OCI-LY3 (cell line): Measurements from ENCODE around the gene PPP2R2C.

Experiments used
- EZH2phosphoT487 ChIP-seq: fragments of 200-600 bp; shearing (Covaris generic); IDR thresholded peaks from 2 replicates; pipeline ENCODE4 v1.6.1; 2018; ENCODE audit warnings: antibody characterized with exemption, mixed run types, low read depth
- TF ChIP-seq, protein P1 (sequence below): fragments of 200-600, 300-600 bp; sonication (generic); IDR thresholded peaks from 2 replicates; pipeline ENCODE4 v1.5.1; 2014; ENCODE audit warnings: antibody characterized with exemption, low read length, low read depth

DNA sequence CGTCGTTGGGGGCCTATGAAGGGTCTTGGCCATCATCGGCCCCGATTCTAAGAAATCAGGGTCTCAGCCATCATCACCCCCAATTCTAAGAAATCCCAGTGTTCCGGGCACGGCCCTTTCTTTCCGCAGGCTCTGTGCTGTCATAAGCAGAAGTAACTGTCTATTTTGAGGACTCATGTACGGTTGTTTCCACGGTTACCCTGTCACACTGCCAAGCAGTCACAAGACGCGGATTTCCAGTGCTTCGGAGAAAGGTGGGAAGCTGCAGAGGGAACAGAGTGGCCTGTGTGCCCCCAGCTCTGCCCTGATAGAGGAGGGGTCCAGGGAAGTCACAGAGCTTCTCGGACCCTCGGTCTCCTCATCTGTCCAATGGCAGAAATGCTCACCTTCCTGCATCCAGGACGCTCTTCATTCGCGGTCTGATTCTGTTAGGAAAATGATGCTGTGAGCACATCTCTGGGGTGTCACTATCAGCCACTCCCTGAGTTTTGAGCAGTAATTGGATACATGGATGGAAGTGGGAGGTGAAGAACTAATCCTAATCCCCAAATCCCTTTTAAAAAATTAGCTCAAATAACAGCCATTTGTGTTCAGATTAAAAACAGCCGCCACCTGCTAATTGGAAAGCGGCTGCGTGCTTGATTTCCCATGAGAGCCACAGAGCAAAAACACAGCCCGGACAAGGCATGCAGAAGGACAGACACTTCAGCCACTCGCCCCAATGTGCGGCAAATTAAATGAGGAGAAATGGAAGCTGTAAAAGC lies 129.7 kb downstream of the PPP2R2C start:
- TF ChIP-seq, protein P1, sequence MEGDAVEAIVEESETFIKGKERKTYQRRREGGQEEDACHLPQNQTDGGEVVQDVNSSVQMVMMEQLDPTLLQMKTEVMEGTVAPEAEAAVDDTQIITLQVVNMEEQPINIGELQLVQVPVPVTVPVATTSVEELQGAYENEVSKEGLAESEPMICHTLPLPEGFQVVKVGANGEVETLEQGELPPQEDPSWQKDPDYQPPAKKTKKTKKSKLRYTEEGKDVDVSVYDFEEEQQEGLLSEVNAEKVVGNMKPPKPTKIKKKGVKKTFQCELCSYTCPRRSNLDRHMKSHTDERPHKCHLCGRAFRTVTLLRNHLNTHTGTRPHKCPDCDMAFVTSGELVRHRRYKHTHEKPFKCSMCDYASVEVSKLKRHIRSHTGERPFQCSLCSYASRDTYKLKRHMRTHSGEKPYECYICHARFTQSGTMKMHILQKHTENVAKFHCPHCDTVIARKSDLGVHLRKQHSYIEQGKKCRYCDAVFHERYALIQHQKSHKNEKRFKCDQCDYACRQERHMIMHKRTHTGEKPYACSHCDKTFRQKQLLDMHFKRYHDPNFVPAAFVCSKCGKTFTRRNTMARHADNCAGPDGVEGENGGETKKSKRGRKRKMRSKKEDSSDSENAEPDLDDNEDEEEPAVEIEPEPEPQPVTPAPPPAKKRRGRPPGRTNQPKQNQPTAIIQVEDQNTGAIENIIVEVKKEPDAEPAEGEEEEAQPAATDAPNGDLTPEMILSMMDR: no peak
- no peak for TF ChIP-seq EZH2phosphoT487
